GM18517 (cell line): ENCODE results near the gene TENT5C.
A peak's percentile ranks its signal among the peaks of the same experiment; 100 is the strongest.

Source experiments
- ATAC-seq: cut with Tn5 transposase; IDR thresholded peaks from one replicate; pipeline ENCODE4 v1.9.1; 2021; ENCODE audit warnings: mild to moderate bottlenecking, moderate library complexity; ENCODE audit not compliant: unreplicated experiment

The TENT5C gene

GRCh38 chr1:117632269-117633067, 26.6 kb downstream of the TENT5C start:
- peak; percentile 43 for ATAC-seq

GRCh38 chr1:117633068-117633345, 27.2 kb downstream of the TENT5C start:
- ATAC-seq, result no peak

- ATAC-seq, result peak; percentile 56
Measured at GRCh38 chr1:117633423-117633822, 27.6 kb downstream of the TENT5C start.

GRCh38 chr1:117633936-117634335, 28.1 kb downstream of the TENT5C start:
- ATAC-seq, result no peak

GRCh38 chr1:117634631-117635030, 28.8 kb downstream of the TENT5C start:
- ATAC-seq, result no peak

- no peak for ATAC-seq
Measured at GRCh38 chr1:117635805-117636204, 30.0 kb downstream of the TENT5C start.

GRCh38 chr1:117636637-117637425, 31.0 kb downstream of the TENT5C start:
- ATAC-seq, result no peak

GRCh38 chr1:117638141-117638540, 32.3 kb downstream of the TENT5C start:
- ATAC-seq, result no peak

GRCh38 chr1:117638759-117639158, 32.9 kb downstream of the TENT5C start:
- ATAC-seq, result no peak

GRCh38 chr1:117639741-117640140, 33.9 kb downstream of the TENT5C start:
- ATAC-seq, result no peak

- no peak for ATAC-seq
Measured at GRCh38 chr1:117641536-117641935, 35.7 kb downstream of the TENT5C start.

- ATAC-seq, result no peak
Measured at GRCh38 chr1:117642963-117643362, 37.1 kb downstream of the TENT5C start.

- ATAC-seq, result no peak
Measured at GRCh38 chr1:117643601-117644000, 37.8 kb downstream of the TENT5C start.

- no peak for ATAC-seq
Measured at GRCh38 chr1:117644696-117645311, 39.0 kb downstream of the TENT5C start.

- ATAC-seq, result no peak
Measured at GRCh38 chr1:117645343-117645742, 39.5 kb downstream of the TENT5C start.

- no peak for ATAC-seq
Measured at GRCh38 chr1:117646007-117646811, 40.4 kb downstream of the TENT5C start.

- no peak for ATAC-seq
Measured at GRCh38 chr1:117646956-117647355, 41.1 kb downstream of the TENT5C start.

GRCh38 chr1:117648015-117648414, 42.2 kb downstream of the TENT5C start:
- no peak for ATAC-seq

- no peak for ATAC-seq
Measured at GRCh38 chr1:117650840-117651568, 45.2 kb downstream of the TENT5C start.

- ATAC-seq, result no peak
Measured at GRCh38 chr1:117651616-117652015, 45.8 kb downstream of the TENT5C start.
